ENCODE data around the gene ARHGAP15. TPM values are rescaled to one million over a fixed set of nuclear protein-coding genes. Genes with fewer than 3 reads are reported as not detected.
A peak's percentile ranks its signal among the peaks of the same experiment; 100 is the strongest.

The ARHGAP15 gene
- total RNA-seq, 1 donor from 2014 or later = 2.6 TPM

DNA sequence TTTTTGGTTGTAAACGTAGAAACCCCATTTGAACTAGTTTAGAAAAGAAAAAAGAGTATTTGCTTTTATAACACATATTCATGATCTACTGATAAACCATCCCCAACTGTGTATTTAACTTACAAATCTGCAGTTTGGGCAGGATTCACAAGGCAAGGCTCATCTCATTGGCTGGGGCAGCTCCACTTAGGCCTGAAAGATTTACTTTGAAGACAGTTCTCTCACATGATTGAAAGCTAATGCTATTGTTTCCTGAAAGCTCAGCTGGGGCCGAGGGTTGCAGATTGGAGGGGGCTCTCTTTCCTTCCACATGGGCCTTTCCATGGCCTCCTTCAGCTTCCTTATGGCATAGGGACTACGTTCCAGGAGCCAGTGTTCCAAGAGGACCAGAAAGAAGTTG lies 47.4 kb downstream of the ARHGAP15 start:
- ATAC-seq = no peak

DNA sequence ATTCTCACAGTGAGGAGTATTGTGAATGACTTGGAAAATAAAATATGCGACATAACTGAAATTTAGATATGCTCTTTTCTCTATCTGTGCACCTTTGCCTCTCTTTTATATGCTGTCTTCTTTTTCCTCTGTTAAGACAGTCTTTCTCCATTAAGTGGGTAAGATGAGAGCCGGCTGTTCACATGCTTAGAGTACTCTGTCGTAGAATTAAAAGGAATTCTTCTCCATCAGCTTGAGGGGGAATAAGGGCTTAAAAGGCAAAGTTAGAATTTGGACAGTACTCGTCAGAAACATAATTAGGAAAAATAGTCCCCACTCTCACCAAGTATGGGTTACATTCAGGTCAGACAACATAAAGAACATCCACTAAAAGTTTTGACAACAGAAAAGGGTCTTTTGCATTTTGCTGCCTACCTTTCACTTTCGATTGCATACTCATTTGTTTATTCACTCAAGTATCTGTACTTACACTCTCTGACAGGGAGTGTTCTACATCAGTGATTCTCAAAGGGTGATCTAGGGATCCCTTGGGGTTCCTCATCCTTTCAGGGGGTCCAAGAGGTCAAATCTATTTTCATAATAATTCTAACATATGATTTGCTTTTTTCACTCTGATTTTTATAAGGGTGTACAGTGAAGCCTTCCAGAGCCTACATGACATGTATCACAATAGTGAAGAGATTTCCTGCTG lies 48.0 kb downstream of the ARHGAP15 start:
- ATAC-seq = peak; percentile 38

DNA sequence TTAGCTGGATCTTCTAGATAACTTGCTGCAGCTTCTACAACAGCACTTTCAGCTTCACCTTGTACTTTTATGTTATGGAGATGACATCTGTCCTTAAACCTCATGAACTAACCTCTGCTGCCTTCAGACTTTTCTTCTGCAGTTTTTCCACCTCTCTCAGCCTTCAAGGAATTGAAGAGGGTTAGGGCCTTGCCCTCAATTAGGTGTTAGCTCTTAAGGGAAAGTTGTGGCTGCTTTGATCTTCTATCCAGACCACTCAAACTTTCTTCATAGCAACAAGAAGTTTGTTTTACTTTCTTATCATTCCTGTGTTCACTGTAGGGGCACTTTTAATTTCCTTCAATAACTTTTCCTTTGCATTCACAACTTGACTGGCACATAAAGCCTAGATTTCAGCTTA lies 52.3 kb downstream of the ARHGAP15 start:
- no peak for ATAC-seq

DNA sequence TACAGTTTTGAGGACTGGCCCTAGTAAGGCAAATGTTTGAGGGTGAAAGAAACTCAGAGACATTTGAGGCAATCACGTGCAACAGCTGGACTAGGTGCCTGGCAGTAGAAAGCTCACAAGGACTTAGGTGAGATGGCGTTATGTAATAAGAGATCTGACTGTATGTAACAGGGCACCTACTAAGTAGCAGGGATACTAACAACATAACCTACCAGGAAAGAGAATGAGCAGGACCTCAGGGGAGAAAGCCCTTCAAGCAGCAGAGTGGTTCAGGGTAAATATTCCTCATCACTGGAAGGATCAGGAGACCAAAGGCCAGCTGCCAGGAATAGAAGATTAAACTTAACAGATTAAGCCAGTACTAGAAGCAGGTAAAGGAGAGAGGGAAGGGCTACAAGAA lies 53.4 kb downstream of the ARHGAP15 start:
- ATAC-seq = no peak

DNA sequence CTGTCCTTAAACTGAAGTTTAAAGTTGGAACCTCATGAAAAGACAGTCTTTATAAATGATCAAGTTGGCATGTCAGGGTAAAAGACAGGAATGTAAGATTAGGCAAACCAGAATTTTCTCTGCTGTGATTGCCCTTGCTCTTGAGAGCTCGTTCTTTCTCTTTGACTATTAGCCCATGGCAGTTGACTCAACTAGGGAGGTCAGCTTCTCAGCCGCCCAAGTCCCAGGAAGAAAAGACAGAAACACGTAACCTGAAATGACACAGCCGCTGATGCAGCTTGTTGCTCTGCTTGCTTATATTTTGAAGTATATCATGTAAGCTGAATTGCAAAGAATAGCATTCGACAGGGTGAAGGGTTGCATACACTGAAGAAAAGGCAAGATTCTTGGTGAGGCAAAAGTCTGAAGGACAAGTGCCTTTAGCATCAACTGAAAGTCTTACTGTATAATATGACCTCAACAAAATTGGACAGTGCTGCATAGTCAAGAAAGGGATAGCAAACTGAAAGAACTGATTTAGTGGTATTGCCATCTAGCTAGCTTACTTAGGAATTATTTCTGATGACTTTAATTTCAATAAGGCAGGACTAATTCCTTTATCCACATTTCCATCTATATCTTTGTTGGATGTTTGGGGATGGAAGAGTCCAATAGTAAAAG lies 54.7 kb downstream of the ARHGAP15 start:
- no peak for ATAC-seq

DNA sequence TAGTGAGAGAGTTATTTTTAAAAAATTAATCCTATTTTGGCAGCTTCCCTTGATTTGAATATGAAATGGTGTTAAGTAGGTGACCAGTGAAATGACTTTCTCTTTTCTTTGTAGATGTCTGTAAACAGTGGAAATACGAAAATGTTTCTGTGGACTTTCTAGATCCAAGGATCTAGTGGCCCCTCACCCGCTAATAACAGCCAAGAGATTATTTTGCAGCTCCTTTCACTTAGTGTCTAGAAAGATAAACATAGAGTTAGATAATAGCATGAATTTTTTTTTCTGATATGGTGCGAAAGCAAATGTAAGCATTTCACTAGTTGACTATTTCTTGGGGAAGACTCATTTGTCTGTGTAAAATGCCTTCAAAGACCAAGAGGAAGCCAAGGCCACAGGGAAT lies 57.7 kb downstream of the ARHGAP15 start:
- no peak for ATAC-seq

DNA sequence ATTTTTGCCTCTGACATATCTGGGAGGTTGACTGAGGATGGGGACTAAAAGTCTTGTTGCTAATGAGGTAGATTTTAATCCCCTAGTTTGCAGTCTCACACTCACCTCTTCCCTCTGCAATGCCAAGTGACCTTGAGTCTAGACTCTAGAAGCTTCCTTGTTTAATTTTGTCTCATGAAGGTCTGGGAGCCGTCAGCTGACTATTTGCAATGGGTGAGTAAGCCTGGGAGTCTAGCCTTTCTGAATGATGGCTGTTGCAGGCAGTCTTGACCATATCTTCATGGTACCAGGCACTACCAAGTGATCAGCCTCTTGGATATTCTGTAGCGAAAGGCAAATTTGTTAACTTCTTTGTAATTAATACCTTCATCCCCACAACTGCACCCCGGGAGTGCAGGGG lies 61.2 kb downstream of the ARHGAP15 start:
- ATAC-seq = no peak

DNA sequence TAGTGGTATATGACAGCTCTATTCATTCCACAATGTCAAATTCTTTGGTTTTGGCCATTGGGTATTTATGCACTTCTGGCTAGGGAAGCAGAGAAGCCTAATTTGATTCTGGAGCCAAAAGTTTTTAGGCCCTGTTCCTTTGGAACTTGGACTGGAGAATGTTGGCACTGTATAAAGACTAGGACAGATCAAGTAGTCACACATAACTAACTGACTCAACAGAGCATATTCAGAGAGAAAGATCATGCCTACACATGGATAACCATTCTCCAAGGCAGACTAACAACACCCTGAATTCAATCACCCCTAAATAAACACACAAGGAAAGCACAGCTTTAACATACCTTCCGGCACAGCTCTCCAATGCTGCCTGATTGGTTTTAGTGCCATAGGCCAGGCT lies 62.9 kb downstream of the ARHGAP15 start:
- no peak for ATAC-seq

DNA sequence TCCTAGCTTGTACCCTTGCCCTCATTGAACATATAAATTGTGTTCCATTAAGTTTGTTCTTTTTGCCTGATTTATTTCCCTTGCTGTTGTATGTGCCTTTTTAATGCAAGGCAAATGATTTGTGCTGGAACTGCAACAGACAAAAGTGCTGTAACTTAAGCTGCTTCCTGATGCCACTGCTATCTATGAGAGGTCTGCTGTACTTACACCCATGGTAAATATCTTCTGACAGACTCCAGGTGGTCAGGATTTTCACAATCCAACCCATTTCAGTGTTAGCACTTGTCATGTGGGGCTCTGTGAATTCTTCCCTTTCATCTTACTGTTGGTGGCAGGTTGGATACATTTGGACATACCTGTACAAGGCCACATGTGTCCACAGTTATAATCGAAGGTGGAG lies 63.5 kb downstream of the ARHGAP15 start:
- ATAC-seq = no peak

DNA sequence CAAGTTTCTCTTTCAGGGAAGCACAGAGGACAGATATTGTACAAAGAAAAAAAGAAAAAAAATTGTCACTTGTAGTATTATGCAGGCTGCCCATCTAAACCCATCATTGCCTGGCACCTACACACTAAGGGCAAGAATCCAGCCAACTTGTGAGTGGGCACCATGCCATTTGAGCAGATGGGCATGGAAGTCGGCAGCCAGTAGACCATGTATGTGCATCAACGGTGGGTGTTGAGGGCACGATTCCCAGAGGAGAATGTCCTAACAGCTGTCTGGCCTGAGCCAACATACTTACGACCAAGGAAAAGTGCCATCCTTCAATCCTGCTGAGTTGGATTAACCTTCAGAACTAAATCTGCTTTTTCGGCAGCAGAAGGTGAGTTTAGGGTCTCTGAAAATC lies 63.9 kb downstream of the ARHGAP15 start:
- ATAC-seq = no peak

DNA sequence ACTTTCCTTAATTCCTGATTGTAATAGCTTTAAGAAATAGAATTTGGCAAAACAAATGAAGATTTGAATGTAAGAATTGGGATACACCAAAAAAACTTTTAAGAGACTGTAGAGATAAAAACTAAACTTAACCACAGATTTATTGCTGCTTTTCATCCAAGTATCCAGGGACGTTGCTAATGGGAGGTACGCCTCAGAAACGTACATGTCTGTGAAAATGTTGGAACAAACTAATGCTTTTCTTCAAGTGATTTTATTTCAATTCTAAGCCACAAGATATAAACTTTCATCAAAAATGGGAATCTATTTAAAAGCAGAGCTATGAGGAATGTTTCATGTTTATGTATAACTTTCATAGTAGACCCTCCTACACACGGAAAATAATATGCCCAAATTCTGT lies 66.3 kb downstream of the ARHGAP15 start:
- ATAC-seq = no peak

DNA sequence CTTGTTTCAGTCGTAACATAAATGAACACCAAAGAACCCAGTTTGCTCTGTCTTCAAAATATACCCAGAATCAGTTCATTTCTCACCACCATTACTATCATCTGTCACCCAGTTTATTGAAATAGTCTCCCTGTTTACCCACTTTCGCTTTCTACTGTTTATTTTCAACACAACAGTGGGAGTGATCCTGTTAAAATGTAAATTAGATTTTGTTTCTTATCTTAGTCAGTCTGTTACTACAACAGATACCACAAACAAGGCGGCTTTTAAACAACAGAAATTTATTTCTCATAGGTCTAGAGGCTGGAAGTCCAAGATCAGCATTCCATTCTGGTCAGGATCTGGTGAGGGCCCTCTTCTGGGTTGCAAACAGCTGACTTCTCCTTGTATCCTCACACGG lies 74.8 kb downstream of the ARHGAP15 start:
- no peak for ATAC-seq

DNA sequence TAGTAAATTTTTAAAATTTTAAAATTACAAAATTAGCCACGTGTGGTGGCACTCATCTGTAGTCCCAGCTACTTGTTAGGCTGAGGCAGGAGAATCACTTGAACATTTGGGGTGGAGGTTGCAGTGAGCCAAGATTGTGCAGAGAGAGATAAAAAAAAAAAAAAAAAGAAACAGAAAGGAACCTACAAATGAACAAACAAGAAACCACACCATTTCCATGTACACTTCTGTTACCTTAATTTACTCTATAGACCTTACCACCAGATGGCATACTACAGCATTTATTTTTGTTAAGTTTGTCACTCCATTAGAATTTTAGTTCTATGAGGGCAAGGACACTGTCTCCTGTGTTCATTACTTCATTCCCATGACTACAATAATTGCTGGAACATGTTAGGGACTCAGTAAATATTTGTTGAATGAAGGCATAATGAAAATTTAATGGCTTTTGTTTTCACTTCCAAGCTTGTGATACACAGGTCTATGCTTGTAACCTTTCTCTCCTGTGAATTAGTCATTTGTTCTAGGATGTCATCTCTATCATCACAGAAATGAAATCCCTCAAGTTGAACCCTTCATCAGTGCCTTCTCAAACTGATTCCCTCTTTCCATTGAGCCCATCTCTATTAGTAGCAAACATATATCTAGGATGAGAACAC lies 76.0 kb downstream of the ARHGAP15 start:
- no peak for ATAC-seq

DNA sequence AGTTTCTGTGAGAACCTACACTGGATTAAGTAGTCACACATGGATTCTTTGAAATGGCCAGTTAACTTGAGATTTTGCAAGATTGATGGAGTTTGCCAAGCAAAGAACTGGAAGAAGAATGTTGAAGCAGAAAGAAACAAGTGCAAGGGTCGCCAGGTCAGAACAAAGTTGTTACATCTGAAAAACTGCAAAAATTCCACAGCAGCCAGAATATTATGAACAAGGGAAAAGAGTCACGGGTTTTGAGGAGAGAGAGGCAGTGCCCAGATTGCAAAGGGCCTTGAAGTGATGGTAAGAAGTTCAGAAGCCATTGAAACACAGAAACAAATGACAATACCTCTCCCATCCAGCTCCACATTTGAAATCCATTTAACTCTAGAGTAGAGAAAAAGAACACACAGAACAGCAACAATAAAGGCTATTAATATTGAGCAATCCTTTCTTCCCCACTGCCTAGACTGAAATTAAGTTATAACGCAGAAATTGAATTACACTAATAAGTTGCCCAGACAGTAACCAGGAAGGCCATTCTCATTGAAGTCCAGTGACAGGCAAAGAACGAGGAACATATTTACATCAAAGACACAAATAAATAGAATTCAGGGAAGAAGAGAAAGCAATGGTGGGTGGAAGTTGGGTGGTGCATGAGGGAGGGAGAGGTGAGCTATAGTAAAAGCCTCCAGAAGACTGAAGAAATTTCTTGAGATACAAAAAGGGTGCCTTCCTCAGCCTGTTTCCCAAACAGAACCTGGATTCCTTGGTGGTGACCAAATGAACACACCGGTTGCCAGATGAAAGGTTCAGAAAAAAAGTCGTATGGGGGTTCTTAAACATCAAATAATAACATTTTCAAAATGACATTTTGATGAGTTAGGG lies 80.6 kb downstream of the ARHGAP15 start:
- ATAC-seq = no peak

DNA sequence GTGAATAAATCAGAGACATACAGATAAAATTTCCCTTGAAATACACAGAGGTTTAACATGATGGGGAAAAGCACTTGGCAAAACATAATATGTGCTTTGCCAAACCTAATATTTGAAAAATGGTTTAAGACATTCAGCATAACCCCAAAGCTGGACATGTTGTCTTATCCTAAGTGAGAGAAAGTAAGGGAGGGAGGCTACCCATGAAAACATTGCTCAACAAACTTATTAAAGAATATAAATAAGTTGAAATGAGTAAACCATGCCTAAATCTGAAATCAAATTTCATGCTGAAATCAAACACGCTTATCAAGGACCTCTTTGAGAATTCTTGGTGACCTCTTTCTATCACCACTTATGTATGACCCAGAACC lies 81.2 kb downstream of the ARHGAP15 start:
- no peak for ATAC-seq

DNA sequence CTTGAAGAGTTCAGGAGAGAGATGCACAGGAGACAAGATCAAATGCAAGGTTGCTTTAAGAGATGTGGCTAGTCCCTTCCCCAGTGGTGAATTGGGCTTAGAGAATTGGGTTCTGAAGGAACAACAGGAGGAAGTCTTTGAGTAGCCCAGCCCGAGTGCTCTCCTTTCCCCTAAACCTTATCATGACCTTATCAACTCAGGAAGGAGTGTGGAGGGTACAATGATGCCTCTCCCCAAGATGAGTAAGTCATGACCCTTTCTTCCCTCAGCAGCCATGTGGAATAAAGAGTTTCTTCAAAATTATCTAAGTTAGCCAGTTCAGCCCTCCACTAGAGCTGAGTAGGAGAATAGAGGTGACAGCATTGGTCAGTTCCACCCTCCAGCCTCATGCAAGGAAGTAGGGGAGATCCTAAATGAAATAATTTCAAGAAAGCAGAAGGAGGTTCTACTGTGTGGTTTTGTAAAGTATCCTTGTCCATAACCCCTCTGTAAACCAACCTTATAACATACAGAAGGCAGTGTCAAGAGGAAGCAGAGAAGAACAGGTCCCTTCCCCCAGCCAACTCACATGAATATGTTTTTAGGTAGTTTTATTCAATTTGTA lies 88.4 kb downstream of the ARHGAP15 start:
- no peak for ATAC-seq

DNA sequence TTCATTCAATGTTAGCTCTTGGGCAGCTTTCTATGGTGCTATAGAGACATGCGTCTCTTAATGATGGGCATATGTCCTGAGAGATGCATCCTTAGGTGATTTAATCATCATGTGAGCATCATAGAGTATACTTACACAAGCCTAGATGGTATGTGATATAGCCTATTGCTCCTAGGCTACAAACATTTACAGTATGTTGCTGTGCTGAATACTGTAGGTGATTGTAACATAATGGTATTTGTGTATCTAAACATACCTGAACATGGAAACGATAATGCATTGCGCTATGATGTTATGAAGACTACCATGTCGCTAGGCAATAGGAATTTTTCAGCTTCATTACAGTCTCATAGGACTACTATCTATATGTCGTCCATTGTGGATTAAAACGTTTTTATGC lies 89.4 kb downstream of the ARHGAP15 start:
- no peak for ATAC-seq

DNA sequence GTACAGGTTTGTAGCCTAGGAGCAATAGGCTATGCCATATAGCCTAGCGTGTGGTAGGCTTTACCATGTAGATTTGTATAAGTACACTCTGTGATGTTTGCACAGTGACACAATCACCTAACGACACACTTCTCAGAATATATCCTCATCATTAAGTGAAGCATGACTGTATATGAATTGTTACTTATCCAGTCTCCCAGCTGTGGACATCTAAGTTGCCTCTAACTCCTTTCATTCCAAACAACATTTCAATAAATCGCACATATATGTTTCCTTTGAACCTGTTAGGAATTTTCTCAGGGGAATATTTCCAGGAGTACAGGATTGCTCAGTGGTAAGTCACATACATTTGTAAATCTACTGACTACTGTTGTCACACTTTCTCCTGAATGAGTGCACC lies 90.0 kb downstream of the ARHGAP15 start:
- no peak for ATAC-seq

DNA sequence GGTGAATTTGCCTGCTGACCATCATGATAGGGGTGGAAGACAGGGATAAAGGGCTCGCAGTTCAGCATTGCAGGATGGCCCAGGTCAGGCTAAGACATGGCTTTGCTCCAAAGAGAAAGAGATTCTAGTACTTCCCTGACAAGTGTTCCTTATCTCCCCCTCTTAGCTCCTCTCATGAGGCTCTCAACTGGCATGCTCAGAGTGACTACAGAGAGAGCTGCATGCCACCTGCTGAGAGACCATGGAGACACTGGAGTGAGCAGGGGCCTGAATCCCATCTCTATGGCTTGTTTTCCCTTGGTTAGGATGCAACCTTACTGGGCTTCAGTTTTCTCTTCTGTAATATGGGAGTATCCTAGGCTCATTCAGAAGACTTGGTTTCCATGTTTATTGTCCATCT lies 94.3 kb downstream of the ARHGAP15 start:
- ATAC-seq = no peak

DNA sequence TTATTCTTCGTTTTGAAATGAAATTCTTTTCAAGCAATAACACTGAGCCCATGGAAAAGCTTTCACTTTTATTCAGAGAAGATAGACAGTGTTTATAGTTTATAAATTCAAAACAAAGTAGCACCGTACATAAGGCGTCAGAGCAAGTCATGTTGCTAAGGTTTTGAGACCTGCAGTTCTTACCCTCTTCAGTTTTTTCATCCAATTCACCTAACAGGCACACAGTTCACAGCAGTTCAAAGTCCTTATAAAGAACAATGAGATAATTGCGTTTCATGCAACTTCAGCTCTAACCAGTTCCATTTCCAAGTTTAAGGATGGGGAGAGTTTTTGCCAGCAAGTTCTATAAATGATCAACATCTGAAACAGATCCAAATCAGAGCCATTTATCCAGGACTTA lies 96.7 kb downstream of the ARHGAP15 start:
- ATAC-seq = no peak

DNA sequence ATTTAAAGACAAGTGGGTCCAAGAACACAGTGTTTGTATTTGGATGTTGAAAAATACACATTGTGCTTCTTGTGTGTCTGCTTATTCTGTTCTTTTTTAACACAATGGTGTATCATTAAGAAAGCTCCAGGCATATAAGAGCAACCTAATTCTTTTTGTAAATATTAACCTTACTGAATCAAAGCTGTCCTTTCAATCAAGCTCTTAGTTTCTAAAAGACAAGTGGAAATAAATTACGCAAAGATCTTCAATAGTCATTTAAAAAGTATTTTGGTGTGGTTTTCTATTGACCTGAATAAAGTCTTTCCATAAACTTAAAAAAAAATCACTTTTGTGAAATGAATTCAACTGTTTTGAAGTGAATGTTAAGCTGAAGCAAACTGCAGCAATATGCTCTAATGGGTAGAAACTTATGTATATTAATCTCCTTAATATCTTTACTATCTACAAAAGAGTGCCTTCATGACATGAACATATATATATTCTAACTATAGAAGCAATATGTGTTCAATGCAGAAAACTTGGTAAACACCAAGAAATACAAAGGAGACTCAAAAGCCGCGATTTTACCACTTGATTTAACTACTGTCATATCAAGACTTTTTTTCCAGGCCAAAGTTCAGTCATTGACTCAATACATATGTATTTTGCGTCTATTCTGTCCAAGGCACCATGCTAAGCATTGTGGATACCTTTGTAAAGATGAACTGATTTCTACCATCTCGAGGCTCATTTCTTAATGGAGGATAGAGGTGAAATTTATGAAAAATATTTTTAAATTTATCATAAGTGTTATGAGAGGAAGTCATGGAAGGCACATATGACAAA lies 97.7 kb downstream of the ARHGAP15 start:
- no peak for ATAC-seq

DNA sequence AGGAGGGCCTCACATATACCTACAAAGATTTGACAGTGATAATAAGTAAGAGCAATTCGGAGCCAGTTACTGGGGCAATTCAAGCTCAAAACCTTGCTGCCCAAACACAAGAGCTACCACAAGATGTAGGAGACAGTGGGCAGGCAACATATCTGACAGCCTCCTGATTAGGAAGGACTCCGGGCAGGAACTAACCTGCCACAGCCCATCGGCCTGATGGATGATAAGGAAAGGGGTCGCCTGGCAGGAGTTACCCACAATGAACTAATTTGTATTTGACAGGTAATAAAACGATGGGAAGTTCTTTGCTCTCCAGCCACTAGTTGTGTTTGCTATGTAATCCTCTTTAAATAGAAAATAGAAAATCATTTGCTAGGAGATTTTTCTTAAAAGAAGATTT lies 100.2 kb downstream of the ARHGAP15 start:
- ATAC-seq = no peak
